ENCODE data around the gene NELFB. TPM values are rescaled to one million over a fixed set of nuclear protein-coding genes. Genes with fewer than 3 reads are reported as not detected.
A peak's percentile ranks its signal among the peaks of the same experiment; 100 is the strongest.

NELFB gene
- total and polyA plus RNA-seq, 2 donors (not counting 1 experiment from before 2014, with no cell fraction given) = 53.7 to 55.8 TPM

- DNase-seq = no peak
- intact Hi-C loops (cut with micrococcal nuclease) = loop anchor here (1.0 kb wide), 2 partner anchors 17 to 35 kb away; partner anchors contain the start of genes NDOR1 and TMEM203
- H3K9me3 Mint-ChIP-seq (ENCODE audit: insufficient read depth) = no peaks in the 10 kb centered on the region
- peak overlapping the region; percentile 72 for H3K4me3 Mint-ChIP-seq
- peaks cover 45% of the 10 kb centered on the region for H3K4me1 Mint-ChIP-seq
- peak overlapping the region; percentile 72 for H3K9ac ChIP-seq (ENCODE audit: low read length)
- H2AFZ ChIP-seq (ENCODE audit: insufficient read depth, low read depth, low read length, poor library complexity, severe bottlenecking) = peak overlapping the region; percentile 89
- H3K4me1 ChIP-seq (ENCODE audit: control insufficient read depth in 2 of 2, insufficient read depth in 2 of 2, low read length in 2 of 2) = peaks cover 35 to 59% of the 10 kb centered on the region in 2 donors
- no peaks in the 10 kb centered on the region for H3K27me3 Mint-ChIP-seq
- peaks cover 0 to 3% (median 0%) of the 10 kb centered on the region in 3 donors for H3K9me3 ChIP-seq (ENCODE audit: control extremely low read depth in 1 of 3, control insufficient read depth in 2 of 3, insufficient read depth in 1 of 3, low read length in 2 of 3)
- under 1% methylated on average over 58 of the region's 58 CpGs for WGBS (ENCODE audit: insufficient coverage)
- H3K79me2 ChIP-seq (ENCODE audit: control insufficient read depth, insufficient read depth, low read length) = peaks cover 60% of the 10 kb centered on the region
- ATAC-seq (ENCODE audit: low read depth) = peak; percentile 15
- H3K4me3 ChIP-seq (ENCODE audit: control extremely low read depth in 1 of 5, extremely low read depth in 1 of 5, insufficient read depth in 1 of 5, low read depth in 2 of 5, low read length in 4 of 5) = peak overlapping the region; percentile 50 to 84 (median 73)
- H4K20me1 ChIP-seq (ENCODE audit: control insufficient read depth, insufficient read depth, low read length, poor library complexity, severe bottlenecking) = peaks cover 51% of the 10 kb centered on the region
- H3K27ac Mint-ChIP-seq = peak overlapping the region; percentile 56
- peak overlapping the region; percentile 83 to 90 for H3K27ac ChIP-seq (ENCODE audit: low read length in 2 of 2)
- CTCF ChIA-PET = interaction anchor here (0.6 to 8.9 kb wide), 9 partner anchors 13 to 194 kb away, joined by 3 to 76 read pairs (median 6); partner anchors contain the start of genes ANAPC2, CYSRT1, MAN1B1 and NELFB
- TF ChIP-seq CTCF (IDR thresholded peaks at IDR 0.05) = no peak
- no peak for TF ChIP-seq EZH2 (IDR thresholded peaks at IDR 0.05; ENCODE audit: borderline replicate concordance, insufficient read depth, low read depth, low read length, poor library complexity, severe bottlenecking)
- H3K27me3 ChIP-seq (replicated peaks in 1 of 4; ENCODE audit: control extremely low read depth in 1 of 4, control insufficient read depth in 3 of 4, insufficient read depth in 4 of 4, low read length in 3 of 4) = no peaks in the 10 kb centered on the region
- peaks cover 0 to 20% of the 10 kb centered on the region in 2 experiments for H3K36me3 ChIP-seq (replicated peaks in 1 of 2; ENCODE audit: control extremely low read depth in 1 of 2, control insufficient read depth in 1 of 2, extremely low read depth in 1 of 2, insufficient read depth in 2 of 2, low read length in 1 of 2)
- H3K4me2 ChIP-seq (replicated peaks; ENCODE audit: low read depth, low read length, poor library complexity, severe bottlenecking) = peak overlapping the region; percentile 95
- POLR2A ChIA-PET = interaction anchor here (0.5 to 1.7 kb wide), 20 partner anchors 13 to 398 kb away, joined by 3 to 29 read pairs (median 4); partner anchors contain the start of genes AJM1, ARRDC1, MAN1B1 and NELFB
Measured at GRCh38 chr9:137240318-137240840, 14.7 kb upstream of the NELFB start.

All from B cell (primary cell).